ENCODE results near the gene C22orf31.
"Not testable (repeated sequence)": the region's sequence is repeated elsewhere in the genome, so short reads cannot be mapped to it uniquely, and the experiment has no call there.

The C22orf31 gene

GRCh38 chr22:29061773-29062172 lies at the start of gene C22orf31:
Gene C22orf31, minus strand, starts transcription at chr22:29061831. Its CDS starts 39 bp downstream, at chr22:29061792.
- DNase-seq (ENCODE audit: low read depth), result no peak

GRCh38 chr22:29110946-29111345 lies 49.3 kb upstream of the C22orf31 start:
- DNase-seq (ENCODE audit: low read depth), result no peak

GRCh38 chr22:29109822-29110221 lies 48.2 kb upstream of the C22orf31 start:
- no peak for DNase-seq (ENCODE audit: low read depth)

- DNase-seq (ENCODE audit: low read depth), result no peak
These were observed 46.5 kb upstream of the C22orf31 start for GRCh38 chr22:29108137-29108536.

- no peak for DNase-seq (ENCODE audit: low read depth)
These were observed 45.2 kb upstream of the C22orf31 start for GRCh38 chr22:29106839-29107238.

- DNase-seq (ENCODE audit: low read depth), result no peak
These were observed 43.8 kb upstream of the C22orf31 start for GRCh38 chr22:29105468-29105867.

- no peak for DNase-seq (ENCODE audit: low read depth)
These were observed 41.5 kb upstream of the C22orf31 start for GRCh38 chr22:29103121-29103520.

GRCh38 chr22:29102300-29102699 lies 40.7 kb upstream of the C22orf31 start:
- no peak for DNase-seq (ENCODE audit: low read depth)

- DNase-seq (ENCODE audit: low read depth), result no peak
These were observed 36.7 kb upstream of the C22orf31 start for GRCh38 chr22:29098296-29098695.

GRCh38 chr22:29096736-29097669 lies 35.4 kb upstream of the C22orf31 start:
- no peak for DNase-seq (ENCODE audit: low read depth)

- DNase-seq (ENCODE audit: low read depth), result no peak
These were observed 33.8 kb upstream of the C22orf31 start for GRCh38 chr22:29095459-29095858.

GRCh38 chr22:29093501-29094300 lies 32.1 kb upstream of the C22orf31 start:
- no peak for DNase-seq (ENCODE audit: low read depth)

GRCh38 chr22:29093030-29093429 lies 31.4 kb upstream of the C22orf31 start:
- no peak for DNase-seq (ENCODE audit: low read depth)

GRCh38 chr22:29092243-29092642 lies 30.6 kb upstream of the C22orf31 start:
- DNase-seq (ENCODE audit: low read depth), result no peak

GRCh38 chr22:29090039-29090438 lies 28.4 kb upstream of the C22orf31 start:
- no peak for DNase-seq (ENCODE audit: low read depth)

GRCh38 chr22:29089507-29089906 lies 27.9 kb upstream of the C22orf31 start:
- no peak for DNase-seq (ENCODE audit: low read depth)

- no peak for DNase-seq (ENCODE audit: low read depth)
These were observed 27.2 kb upstream of the C22orf31 start for GRCh38 chr22:29088809-29089208.

- no peak for DNase-seq (ENCODE audit: low read depth)
These were observed 25.4 kb upstream of the C22orf31 start for GRCh38 chr22:29087012-29087411.

- no peak for DNase-seq (ENCODE audit: low read depth)
These were observed 22.4 kb upstream of the C22orf31 start for GRCh38 chr22:29083933-29084591.

- DNase-seq (ENCODE audit: low read depth), result not testable (repeated sequence)
These were observed 21.9 kb upstream of the C22orf31 start for GRCh38 chr22:29083576-29083932.

GRCh38 chr22:29082826-29083545 lies 21.4 kb upstream of the C22orf31 start:
- no peak for DNase-seq (ENCODE audit: low read depth)

All from activated T-cell treated with anti-CD3 and anti-CD28 coated beads for 1 hour (primary cell).